GM21576 (cell line): ENCODE results near the gene GOLPH3.
"Not testable (repeated sequence)": the region's sequence is repeated elsewhere in the genome, so short reads cannot be mapped to it uniquely, and the experiment has no call there.

ENCODE experiments used
- ATAC-seq: cut with Tn5 transposase; IDR thresholded peaks from one replicate; pipeline ENCODE4 v1.9.1; 2021; ENCODE audit warnings: mild to moderate bottlenecking, moderate library complexity; ENCODE audit not compliant: unreplicated experiment

The GOLPH3 gene

GRCh38 chr5:32138839-32139493 is 35.2 kb downstream of the GOLPH3 start:
- no peak for ATAC-seq

DNA sequence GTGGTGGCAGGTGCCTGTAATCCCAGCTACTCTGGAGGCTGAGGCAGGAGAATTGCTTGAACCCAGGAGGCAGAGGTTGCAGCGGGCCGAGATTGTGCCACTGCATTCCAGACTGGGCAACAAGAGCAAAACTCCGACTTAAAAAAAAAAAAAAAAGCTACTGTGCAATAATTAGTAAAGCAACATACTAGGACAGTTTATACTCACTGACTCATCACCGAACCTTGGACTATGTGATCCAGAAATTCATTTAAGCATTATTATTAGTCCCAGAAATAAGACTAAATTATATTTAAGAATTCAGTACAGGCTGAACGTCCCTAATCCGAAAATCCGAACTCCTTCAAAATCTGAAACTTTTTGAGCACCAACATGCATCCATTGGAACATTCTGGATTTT is 37.8 kb downstream of the GOLPH3 start:
- ATAC-seq: no peak

- no peak for ATAC-seq
Measured at GRCh38 chr5:32135086-32135485, 39.0 kb downstream of the GOLPH3 start.

DNA sequence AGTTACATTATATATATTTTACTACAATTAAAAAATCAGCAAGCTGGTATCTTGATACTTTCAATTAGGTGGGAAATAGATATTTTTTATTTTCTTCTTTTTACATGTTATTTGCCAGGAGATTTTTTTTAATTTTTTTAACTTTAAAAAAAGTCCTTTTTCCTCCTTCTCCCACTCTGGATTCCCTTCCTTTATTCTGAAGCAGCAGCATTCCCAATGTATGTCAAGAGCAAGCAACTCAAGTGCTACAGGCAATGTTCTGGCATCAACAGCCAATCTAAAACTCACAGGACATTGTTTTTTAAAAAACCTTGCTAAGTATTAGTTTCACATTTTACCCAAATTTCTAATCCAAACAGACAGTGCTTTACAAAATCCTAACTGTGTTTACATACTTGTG is 41.4 kb downstream of the GOLPH3 start:
- ATAC-seq: no peak

DNA sequence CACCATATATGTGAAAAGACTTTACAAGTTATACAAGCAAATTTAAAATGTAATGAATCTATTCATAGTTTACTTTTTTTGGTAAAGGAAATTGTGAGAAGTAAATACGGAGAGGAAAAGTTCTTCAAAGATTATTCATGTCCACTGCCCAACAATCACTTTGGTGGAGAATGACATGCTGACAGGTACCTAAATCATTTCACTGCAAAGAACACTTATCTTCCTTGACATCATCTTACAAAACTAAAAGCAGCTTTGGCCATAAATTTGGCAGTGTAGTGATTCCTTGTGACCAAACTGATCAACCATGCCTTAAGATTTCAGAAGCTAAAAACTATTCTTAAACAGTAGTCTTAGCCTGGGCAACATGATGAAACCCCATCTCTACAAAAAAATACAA is 42.5 kb downstream of the GOLPH3 start:
- ATAC-seq: no peak

DNA sequence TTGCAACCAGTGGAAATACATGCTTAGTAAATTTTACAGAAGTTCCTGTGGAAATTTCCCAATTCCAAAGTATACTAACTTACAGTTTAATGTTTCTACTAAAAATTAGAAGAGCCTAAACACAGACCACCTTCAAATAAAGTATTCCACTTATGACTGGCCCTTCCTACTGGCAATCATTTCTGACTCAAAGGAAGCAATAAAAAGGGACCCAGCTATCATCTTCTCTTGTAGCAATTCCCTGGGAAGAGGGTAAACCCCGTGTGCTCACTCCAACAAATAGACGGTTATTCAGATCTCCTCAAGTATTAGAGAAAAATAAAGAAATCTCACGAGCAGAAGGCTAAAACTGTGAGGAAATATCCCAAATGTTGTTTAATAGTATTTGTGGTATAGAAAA is 43.3 kb downstream of the GOLPH3 start:
- no peak for ATAC-seq

DNA sequence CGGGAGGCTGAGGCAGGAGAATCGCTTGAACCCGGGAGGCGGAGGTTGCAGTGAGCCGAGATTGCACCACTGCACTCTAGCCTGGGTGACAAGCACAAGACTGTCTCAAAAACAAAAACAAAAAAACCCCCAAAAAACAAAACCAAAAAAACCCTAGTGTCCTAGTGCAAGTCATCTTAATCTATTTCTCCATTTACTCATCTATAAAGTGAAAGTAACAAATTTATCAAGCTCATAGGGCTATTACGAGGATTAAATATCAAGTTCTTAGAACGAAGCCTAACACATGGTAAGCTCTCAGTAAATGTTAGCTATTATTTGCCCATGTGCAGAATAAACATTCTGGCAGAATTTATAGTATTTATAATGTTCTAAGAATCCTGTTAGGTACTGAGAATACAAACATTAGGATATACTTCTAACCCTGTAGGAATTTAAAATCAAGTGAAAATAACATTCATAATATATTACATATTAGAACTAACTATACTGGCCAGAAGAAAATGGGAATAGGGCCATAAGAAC is 45.0 kb downstream of the GOLPH3 start:
- no peak for ATAC-seq

GRCh38 chr5:32127711-32128110 is 46.4 kb downstream of the GOLPH3 start:
- ATAC-seq: no peak

- ATAC-seq: no peak
Measured at GRCh38 chr5:32126691-32127090, 47.4 kb downstream of the GOLPH3 start.

GRCh38 chr5:32123889-32124676 is 50.0 kb downstream of the GOLPH3 start:
- ATAC-seq: no peak

- ATAC-seq: no peak
Measured at GRCh38 chr5:32123058-32123805, 50.9 kb downstream of the GOLPH3 start.

DNA sequence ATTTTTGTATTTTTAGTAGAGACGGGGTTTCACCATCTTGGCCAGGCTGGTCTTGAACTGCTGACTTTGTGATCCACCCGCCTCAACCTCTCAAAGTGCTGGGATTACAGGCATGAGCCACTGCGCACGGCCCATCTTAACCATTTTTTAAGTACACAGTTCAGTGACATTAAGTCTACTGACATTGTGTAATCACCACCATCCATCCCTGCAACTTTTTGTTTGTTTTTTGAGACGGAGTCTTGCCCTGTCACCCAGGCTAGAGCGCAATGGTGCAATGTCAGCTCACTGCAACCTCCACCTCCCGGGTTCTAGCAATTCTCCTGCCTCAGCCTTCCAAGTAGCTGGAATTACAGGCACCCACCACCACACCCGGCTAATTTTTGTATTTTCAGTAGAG is 55.2 kb downstream of the GOLPH3 start:
- not testable (repeated sequence) for ATAC-seq

- no peak for ATAC-seq
Measured at GRCh38 chr5:32116574-32117313, 57.4 kb downstream of the GOLPH3 start.

GRCh38 chr5:32115985-32116384 is 58.1 kb downstream of the GOLPH3 start:
- ATAC-seq: no peak

- ATAC-seq: no peak
Measured at GRCh38 chr5:32110111-32110696, 63.9 kb downstream of the GOLPH3 start.

GRCh38 chr5:32109236-32109635 is 64.9 kb downstream of the GOLPH3 start:
- no peak for ATAC-seq

DNA sequence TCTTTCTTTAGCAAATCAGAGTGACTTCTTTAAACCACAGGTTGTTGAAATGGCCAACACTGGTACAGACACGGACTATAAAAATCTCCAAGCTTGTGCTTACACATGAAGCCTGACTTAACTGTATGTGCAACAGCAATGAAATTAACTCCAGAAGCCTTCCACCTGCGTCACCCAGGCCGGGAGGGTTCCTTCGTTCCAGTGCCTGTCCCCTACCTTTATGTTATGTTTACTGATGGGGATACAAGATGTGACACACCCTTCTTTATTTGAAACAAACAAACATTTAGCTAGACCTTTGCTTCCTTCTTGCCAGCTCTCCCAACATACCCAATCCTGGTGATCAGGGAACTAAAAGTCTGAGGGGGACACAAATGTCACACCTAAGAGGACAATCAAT is 66.0 kb downstream of the GOLPH3 start:
- ATAC-seq: no peak

- no peak for ATAC-seq
Measured at GRCh38 chr5:32107291-32107690, 66.8 kb downstream of the GOLPH3 start.

GRCh38 chr5:32103521-32103920 is 70.6 kb downstream of the GOLPH3 start:
- no peak for ATAC-seq

DNA sequence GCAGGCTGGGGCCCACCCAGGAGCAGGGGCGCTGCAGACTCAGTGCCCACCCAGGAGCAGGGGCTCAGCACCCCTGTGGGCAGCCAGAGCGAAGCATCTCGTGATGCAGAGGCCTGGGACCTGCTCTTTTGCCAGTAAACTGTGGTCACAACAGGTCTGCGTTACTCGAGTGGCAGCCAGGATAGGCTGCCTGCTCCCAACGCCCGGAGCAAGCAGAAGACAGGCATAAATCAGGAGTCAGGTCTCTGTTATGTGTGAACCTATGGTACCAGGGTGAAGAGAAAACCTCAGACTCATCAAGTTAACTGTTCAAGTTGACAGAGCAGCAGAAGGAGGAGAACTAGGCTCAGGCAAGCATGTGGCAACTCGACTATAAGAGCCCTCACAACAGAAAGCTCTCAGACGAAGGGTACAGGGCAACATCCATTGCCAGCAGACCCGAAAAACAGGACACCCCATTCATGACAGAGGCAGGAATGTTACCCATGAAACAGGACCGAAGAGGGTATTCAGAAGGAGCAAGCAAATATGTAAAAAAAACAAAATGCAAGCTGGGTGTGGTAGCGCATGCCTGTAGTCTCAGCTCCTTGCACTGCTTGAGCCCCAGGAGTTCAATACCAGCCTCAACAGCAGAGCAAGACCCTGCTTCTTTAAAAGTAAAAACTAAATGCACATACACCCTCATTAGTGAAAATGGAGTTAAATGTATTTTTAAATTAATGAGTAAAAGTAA is 71.7 kb downstream of the GOLPH3 start:
- ATAC-seq: no peak
